GM19455 (cell line): ENCODE data around the gene NEMF.
"Not testable (repeated sequence)": the region's sequence is repeated elsewhere in the genome, so short reads cannot be mapped to it uniquely, and the experiment has no call there.

Experiments used
- ATAC-seq: cut with Tn5 transposase; IDR thresholded peaks from one replicate; pipeline ENCODE4 v1.9.1; 2021; ENCODE audit not compliant: unreplicated experiment

NEMF gene

GRCh38 chr14:49880267-49881064, 27.9 kb upstream of the NEMF start:
- no peak for ATAC-seq

- peak; percentile 85 for ATAC-seq
These were observed 27.1 kb upstream of the NEMF start for GRCh38 chr14:49879646-49880204.

- ATAC-seq = no peak
These were observed 24.1 kb upstream of the NEMF start for GRCh38 chr14:49876563-49877127.

GRCh38 chr14:49875640-49876198, 23.1 kb upstream of the NEMF start:
- no peak for ATAC-seq

GRCh38 chr14:49873548-49873947, 21.0 kb upstream of the NEMF start:
- ATAC-seq = not testable (repeated sequence)

GRCh38 chr14:49870908-49871307, 18.3 kb upstream of the NEMF start:
- no peak for ATAC-seq

- no peak for ATAC-seq
These were observed 16.1 kb upstream of the NEMF start for GRCh38 chr14:49868720-49869114.

- ATAC-seq = peak; percentile 86
These were observed 15.5 kb upstream of the NEMF start for GRCh38 chr14:49867831-49868719.

- no peak for ATAC-seq
These were observed 12.9 kb upstream of the NEMF start for GRCh38 chr14:49865431-49865859.

- no peak for ATAC-seq
These were observed 11.1 kb upstream of the NEMF start for GRCh38 chr14:49863487-49864281.

- ATAC-seq = peak; percentile 22
These were observed 9.6 kb upstream of the NEMF start for GRCh38 chr14:49862089-49862673.

GRCh38 chr14:49861699-49862088, 9.1 kb upstream of the NEMF start:
- ATAC-seq = peak; percentile 11

GRCh38 chr14:49860988-49861698, 8.6 kb upstream of the NEMF start:
- no peak for ATAC-seq

- no peak for ATAC-seq
These were observed 5.8 kb upstream of the NEMF start for GRCh38 chr14:49858383-49858782.

GRCh38 chr14:49857427-49858003, 4.9 kb upstream of the NEMF start:
- ATAC-seq = no peak

- no peak for ATAC-seq
These were observed 1.2 kb upstream of the NEMF start for GRCh38 chr14:49853572-49854375.

GRCh38 chr14:49853158-49853477, 530 bp upstream of the NEMF start:
- peak; percentile 14 for ATAC-seq

GRCh38 chr14:49851813-49852212, 775 bp downstream of the NEMF start:
- no peak for ATAC-seq
